A549 (cell line): ENCODE results near the gene GABBR2. TPM values are rescaled to one million over a fixed set of nuclear protein-coding genes. Genes with fewer than 3 reads are reported as not detected.

Experiments used
- ATAC-seq, 2 experiments: fragments of 200-7000 bp in 1 of 2; fragments of >200 bp in 1 of 2; cut with Nextera tagmentation in 1 of 2; cut with Tn5 transposase in 1 of 2; 3 replicates each; pipeline versions ENCODE4 v1.8.0 to v1.9.1; 2018 to 2020; ENCODE audit warnings: mild to moderate bottlenecking in 1 of 2, moderate library complexity in 1 of 2
- CTCF ChIA-PET: fragments of 300-600 bp; sonication (Branson Sonifier 250); formaldehyde crosslinking; extraction: SDS; loops from one replicate; lab custom pipeline; 2021; ENCODE audit warnings: antibody characterized with exemption, inconsistent platforms; lab: Yijun Ruan, JAX
- POLR2A ChIA-PET: fragments of 350-600 bp; formaldehyde crosslinking; extraction: SDS; loops from one replicate; lab custom pipeline; 2021; ENCODE audit warnings: antibody characterized with exemption, inconsistent platforms; lab: Yijun Ruan, JAX
- DNase-seq, 2 experiments: peaks; one replicate each; pipeline versions ENCODE4 v3.0.0 to v3.0.0-alpha.2; 2011 to 2016; ENCODE audit warnings: low read depth in 1 of 2, low spot score in 1 of 2
- FAIRE-seq: peaks from 2 replicates; lab custom pipeline; 2011; peaks lifted over from hg19 to GRCh38; lab: Jason Lieb, UNC
- H3K27ac ChIP-seq, 2 experiments: fragments of >200 bp; sonication (Bioruptor Twin); formaldehyde crosslinking; 3 replicates each; pipeline ENCODE4 v1.5.1; 2016 to 2017
- H3K4me1 ChIP-seq: fragments of >200 bp; sonication (Bioruptor Twin); formaldehyde crosslinking; 3 replicates; pipeline ENCODE4 v1.6.1; 2016
- H3K4me2 ChIP-seq: fragments of >200 bp; sonication (Bioruptor Twin); formaldehyde crosslinking; 3 replicates; pipeline ENCODE4 v1.6.1; 2016
- H3K4me3 ChIP-seq: fragments of >200 bp; sonication (Bioruptor Twin); formaldehyde crosslinking; 3 replicates; pipeline ENCODE4 v1.5.1; 2016
- H3K9me3 ChIP-seq: fragments of >200 bp; sonication (Bioruptor Twin); formaldehyde crosslinking; 3 replicates; pipeline ENCODE4 v1.6.1; 2016
- CHD2 ChIP-seq: fragments of 150-350 bp; IDR thresholded peaks from 2 replicates; pipeline ENCODE4 v1.6.1; 2014; ENCODE audit warnings: low read length; ENCODE audit not compliant: partially characterized antibody
- CTCF ChIP-seq: fragments of >200 bp; sonication (Bioruptor Twin); formaldehyde crosslinking; IDR thresholded peaks from 3 replicates; pipeline ENCODE4 v1.5.1; 2016
- E2F6 ChIP-seq: IDR thresholded peaks from 2 replicates; pipeline ENCODE4 v1.6.1; 2012; ENCODE audit warnings: low read depth, borderline replicate concordance
- EHMT2 ChIP-seq: fragments of 200-600 bp; sonication (generic); IDR thresholded peaks from 2 replicates; pipeline ENCODE4 v1.6.1; 2016; ENCODE audit warnings: antibody characterized with exemption, low read depth, mild to moderate bottlenecking, moderate library complexity
- FOSL2 ChIP-seq, 2 experiments: fragments of 450-650 bp in 1 of 2; fragments of >200 bp in 1 of 2; sonication (Bioruptor Twin) in 1 of 2; formaldehyde crosslinking; IDR thresholded peaks; 2 replicates each; pipeline versions ENCODE4 v1.5.0 to v1.6.1; 2016 to 2020; ENCODE audit warnings: mild to moderate bottlenecking in 1 of 2, moderate library complexity in 1 of 2
- HEYL ChIP-seq: fragments of 250-450 bp; sonication (Bioruptor Pico); IDR thresholded peaks from 2 replicates; pipeline ENCODE4 v1.8.0; 2021; ENCODE audit warnings: mild to moderate bottlenecking, moderate library complexity
- HOXB13 ChIP-seq: fragments of 250-450 bp; sonication (Bioruptor Pico); IDR thresholded peaks from 2 replicates; pipeline ENCODE4 v1.5.0; 2020; ENCODE audit warnings: low read depth, mild to moderate bottlenecking, moderate library complexity
- KDM5A ChIP-seq: fragments of 200-600 bp; sonication (generic); IDR thresholded peaks from 2 replicates; pipeline ENCODE4 v1.6.1; 2016; ENCODE audit warnings: antibody characterized with exemption, mild to moderate bottlenecking
- PBX3 ChIP-seq: IDR thresholded peaks from 2 replicates; pipeline ENCODE4 v1.6.1; 2012
- POLR2A ChIP-seq: IDR thresholded peaks from 2 replicates; pipeline ENCODE4 v1.6.1; 2012; ENCODE audit warnings: mild to moderate bottlenecking, low read length
- RARB ChIP-seq: fragments of 250-450 bp; sonication (Bioruptor Pico); IDR thresholded peaks from 2 replicates; pipeline ENCODE4 v1.8.0; 2021; ENCODE audit warnings: mild to moderate bottlenecking, moderate library complexity
- RCOR1 ChIP-seq: fragments of 150-350 bp; IDR thresholded peaks from 2 replicates; pipeline ENCODE4 v1.6.1; 2014; ENCODE audit warnings: antibody characterized with exemption, low read length, low read depth
- REST ChIP-seq: fragments of 200-600 bp; sonication (generic); IDR thresholded peaks from 2 replicates; pipeline ENCODE4 v1.6.1; 2016; ENCODE audit warnings: antibody characterized with exemption, mild to moderate bottlenecking, moderate library complexity
- RNF2 ChIP-seq: fragments of 200-600 bp; sonication (generic); IDR thresholded peaks from 2 replicates; pipeline ENCODE4 v1.6.1; 2016; ENCODE audit warnings: low read depth, mild to moderate bottlenecking, antibody characterized with exemption, moderate library complexity, borderline replicate concordance
- SMC3 ChIP-seq: fragments of >200 bp; sonication (Bioruptor Twin); formaldehyde crosslinking; IDR thresholded peaks from 3 replicates; pipeline ENCODE4 v1.6.1; 2018; ENCODE audit warnings: inconsistent platforms
- TFCP2L1 ChIP-seq: fragments of 250-450 bp; sonication (Bioruptor Pico); IDR thresholded peaks from 2 replicates; pipeline ENCODE4 v1.5.0; 2021; ENCODE audit warnings: mild to moderate bottlenecking
- TP53 ChIP-seq: fragments of 250-450 bp; sonication (Bioruptor Pico); IDR thresholded peaks from 2 replicates; pipeline ENCODE4 v1.5.0; 2021; ENCODE audit warnings: mild to moderate bottlenecking, moderate library complexity
- ZNF302 ChIP-seq: fragments of 250-450 bp; sonication (Bioruptor Pico); IDR thresholded peaks from 2 replicates; pipeline ENCODE4 v1.9.0; 2021; ENCODE audit warnings: inconsistent platforms, mild to moderate bottlenecking, moderate library complexity
- WGBS: methylation state at CpG from one replicate; pipeline ENCODE4 v1.1.6; 2017; ENCODE audit errors: missing lambda C conversion rate; 5-methylcytosine and 5-hydroxymethylcytosine counted together
- polyA plus RNA-seq, 4 experiments: library from polyadenylated mRNA; depleted of rRNA in 3 of 4; stranded (reverse); fragments of >200 nt; fragmentation: RNase III in 1 of 4; extraction: RNeasy Plus Mini Kit Qiagen cat#74134 plus additional on column Dnase treatment in 1 of 4; gene quantifications; 2 replicates in 3 of 4; 3 replicates in 1 of 4; pipeline ENCODE4 v1.2.3, GENCODE V29; 2011 to 2017

Gene GABBR2
- polyA plus RNA-seq, 2 of the 4 experiments (the other 2 are of a cell fraction) = 0.08 to 0.57 TPM

- POLR2A ChIA-PET = no interaction called here
- CTCF ChIA-PET = interaction anchor here (1.0 kb wide), 1 partner anchor 13 kb away, joined by 3 read pairs; no protein-coding TSS in a partner anchor
- H3K27ac ChIP-seq = no peak overlapping the region
- DNase-seq = no peak
- 47% methylated on average over 10 of the region's 10 CpGs for WGBS
- H3K4me3 ChIP-seq = no peak overlapping the region
- FAIRE-seq = no peak
- TF ChIP-seq CTCF = no peak
- TF ChIP-seq E2F6 = no peak
- no peak for TF ChIP-seq CHD2
- TF ChIP-seq HEYL (CRISPR knock-in tag) = no peak
- no peak for TF ChIP-seq ZNF302 (CRISPR knock-in tag)
- no peak for TF ChIP-seq HOXB13
- no peak overlapping the region for H3K4me2 ChIP-seq
- H3K4me1 ChIP-seq = no peaks in the 10 kb centered on the region
- no peak for ATAC-seq
- H3K9me3 ChIP-seq = no peaks in the 10 kb centered on the region
Measured at GRCh38 chr9:98555651-98556465, 152.9 kb downstream of the GABBR2 start.

GRCh38 chr9:98554752-98555151 is 154.0 kb downstream of the GABBR2 start:
- DNase-seq (no peak), FAIRE-seq (no peak), ATAC-seq (no peak)
- Histone ChIP-seq H3K27ac (no peak overlapping the region), H3K4me2 (no peak overlapping the region), H3K9me3 (no peaks in the 10 kb centered on the region), H3K4me3 (no peak overlapping the region), H3K4me1 (no peaks in the 10 kb centered on the region)
- TF ChIP-seq RCOR1 = no peak
- no peak for TF ChIP-seq RNF2
- no peak for TF ChIP-seq FOSL2 (IDR thresholded peaks at IDR 0.05)
- TF ChIP-seq FOSL2 (CRISPR knock-in tag; IDR thresholded peaks at IDR 0.05) = no peak
- TF ChIP-seq TFCP2L1 (CRISPR knock-in tag) = no peak
- TF ChIP-seq POLR2A = no peak
- TF ChIP-seq TP53 (CRISPR knock-in tag) = no peak
- TF ChIP-seq EHMT2 = no peak
- ChIA-PET POLR2A (no interaction called here), CTCF (no interaction called here)
- 40% methylated on average over 5 of the region's 5 CpGs for WGBS

- no peak for TF ChIP-seq KDM5A
- TF ChIP-seq, all 56 proteins: peak for 0
- ChIA-PET POLR2A (no interaction called here), CTCF (interaction anchor here (0.9 kb wide), 1 partner anchor 12 kb away, joined by 3 read pairs; no protein-coding TSS in a partner anchor)
- WGBS = 84% methylated on average over 8 of the region's 8 CpGs
- Histone ChIP-seq H3K4me3 (no peak overlapping the region), H3K4me2 (no peak overlapping the region), H3K9me3 (no peaks in the 10 kb centered on the region), H3K27ac (no peak overlapping the region), H3K4me1 (no peaks in the 10 kb centered on the region)
- ATAC-seq (no peak), FAIRE-seq (no peak), DNase-seq (no peak)
Measured at GRCh38 chr9:98552331-98552730, 156.4 kb downstream of the GABBR2 start.

- Histone ChIP-seq H3K27ac (no peak overlapping the region), H3K4me1 (no peaks in the 10 kb centered on the region)
- no peak for TF ChIP-seq PBX3
- TF ChIP-seq REST = no peak
- TF ChIP-seq RARB (CRISPR knock-in tag) = no peak
- TF ChIP-seq SMC3 = no peak
- TF ChIP-seq, all 56 proteins: peak for 0
- H3K4me2 ChIP-seq = no peak overlapping the region
- FAIRE-seq = no peak
- H3K9me3 ChIP-seq = no peaks in the 10 kb centered on the region
- H3K4me3 ChIP-seq = no peak overlapping the region
- WGBS = 51% methylated on average over 11 of the region's 11 CpGs
- no peak for DNase-seq
- POLR2A ChIA-PET = no interaction called here
- ATAC-seq = peak; percentile 62 to 78
- CTCF ChIA-PET = interaction anchor here (0.9 kb wide), 1 partner anchor 11 kb away, joined by 3 read pairs; no protein-coding TSS in a partner anchor
Measured at GRCh38 chr9:98551511-98552286, 157.0 kb downstream of the GABBR2 start.
